DOHH2 (cell line): ENCODE data around the gene MBOAT1.

ENCODE experiments used
- CTCF ChIP-seq: fragments of 200-600 bp; sonication (generic); IDR thresholded peaks from one replicate; pipeline ENCODE4 v1.5.1; 2014; ENCODE audit warnings: antibody characterized with exemption, mild to moderate bottlenecking, low read depth, low read length; ENCODE audit not compliant: poor library complexity, severe bottlenecking
- EZH2phosphoT487 ChIP-seq: fragments of 200-600 bp; sonication (generic); IDR thresholded peaks from 2 replicates; pipeline ENCODE4 v1.6.1; 2017; ENCODE audit warnings: borderline replicate concordance, mild to moderate bottlenecking, antibody characterized with exemption, low read length, moderate library complexity, mixed read lengths

- no peak for TF ChIP-seq CTCF
- no peak for TF ChIP-seq EZH2phosphoT487
Observed at GRCh38 chr6:20119485-20119884, 92.8 kb downstream of the MBOAT1 start.
